VCaP (cell line): Measurements from ENCODE around the gene RMND5B.

Source experiments
- H3K27ac ChIP-seq: fragments of 450-650 bp; 2 replicates; pipeline ENCODE4 v1.5.1; 2017
- CTCF ChIP-seq: fragments of 450-650 bp; conservative IDR thresholded peaks from 2 replicates; pipeline ENCODE4 v1.5.1; 2017; ENCODE audit warnings: mild to moderate bottlenecking, moderate library complexity

The RMND5B gene

GRCh38 chr5:178141550-178141949, 10.7 kb downstream of the RMND5B start:
- no peak overlapping the region for H3K27ac ChIP-seq
- no peak for TF ChIP-seq CTCF

- H3K27ac ChIP-seq: no peak overlapping the region
- no peak for TF ChIP-seq CTCF
Observed at GRCh38 chr5:178142642-178143041, 11.8 kb downstream of the RMND5B start.

- TF ChIP-seq CTCF: no peak
- H3K27ac ChIP-seq: no peak overlapping the region
Observed at GRCh38 chr5:178143246-178143645, 12.4 kb downstream of the RMND5B start.

GRCh38 chr5:178143901-178144300, 13.1 kb downstream of the RMND5B start:
- no peak for TF ChIP-seq CTCF
- no peak overlapping the region for H3K27ac ChIP-seq

- no peak overlapping the region for H3K27ac ChIP-seq
- peak; percentile 98 for TF ChIP-seq CTCF
Observed at GRCh38 chr5:178145965-178146820, 15.4 kb downstream of the RMND5B start.

GRCh38 chr5:178147406-178147805, 16.6 kb downstream of the RMND5B start:
- no peak for TF ChIP-seq CTCF
- no peak overlapping the region for H3K27ac ChIP-seq

GRCh38 chr5:178149199-178149932, 18.6 kb downstream of the RMND5B start:
- no peak for TF ChIP-seq CTCF
- H3K27ac ChIP-seq: no peak overlapping the region
